ENCODE measurements around the gene TRHDE. TPM values are rescaled to one million over a fixed set of nuclear protein-coding genes. Genes with fewer than 3 reads are reported as not detected.

Gene TRHDE
- total and polyA plus RNA-seq, 12 donors, result 0.10 to 0.97 (median 0.46) TPM

GRCh38 chr12:72234886-72235285 lies 37.3 kb upstream of the TRHDE start:
- 67 to 74% methylated on average over 2 of the region's 2 CpGs for WGBS, 2 donors
- Histone ChIP-seq H3K27ac (no peak overlapping the region), H3K9me3 (no peaks in the 10 kb centered on the region), H3K36me3 (no peaks in the 10 kb centered on the region), H3K4me3 (no peak overlapping the region), H3K27me3 (no peaks in the 10 kb centered on the region), H3K4me1 (no peaks in the 10 kb centered on the region)
- DNase-seq, result no peak
- no peak for TF ChIP-seq CTCF (IDR thresholded peaks at IDR 0.05)
- no peak for ATAC-seq
- intact Hi-C loops (cut with DNase I), result no loop called here

- H3K4me3 ChIP-seq, result no peak overlapping the region
- no peaks in the 10 kb centered on the region for H3K9me3 ChIP-seq
- no peak for TF ChIP-seq CTCF (IDR thresholded peaks at IDR 0.05)
- H3K4me1 ChIP-seq, result no peaks in the 10 kb centered on the region
- H3K27me3 ChIP-seq, result no peaks in the 10 kb centered on the region
- WGBS, 2 donors, result 58 to 59% methylated on average over 1 of the region's 1 CpG
- ATAC-seq (no peak), DNase-seq (no peak)
- H3K27ac ChIP-seq, result no peak overlapping the region
- intact Hi-C loops (cut with DNase I), result no loop called here
- no peaks in the 10 kb centered on the region for H3K36me3 ChIP-seq
Observed at GRCh38 chr12:72236071-72236705, 36.0 kb upstream of the TRHDE start.

- Histone ChIP-seq H3K4me3 (no peak overlapping the region), H3K27me3 (no peaks in the 10 kb centered on the region), H3K9me3 (no peaks in the 10 kb centered on the region), H3K36me3 (no peaks in the 10 kb centered on the region), H3K27ac (no peak overlapping the region), H3K4me1 (no peaks in the 10 kb centered on the region)
- DNase-seq (no peak), ATAC-seq (no peak)
- intact Hi-C loops (cut with DNase I), result no loop called here
- 79 to 83% methylated on average over 3 of the region's 3 CpGs for WGBS, 2 donors
- TF ChIP-seq CTCF (IDR thresholded peaks at IDR 0.05), result no peak
Observed at GRCh38 chr12:72241552-72241951, 30.6 kb upstream of the TRHDE start.

GRCh38 chr12:72242946-72243345 lies 29.2 kb upstream of the TRHDE start:
- Histone ChIP-seq H3K4me1 (no peaks in the 10 kb centered on the region), H3K9me3 (peaks cover 0 to 4% (median 0%) of the 10 kb centered on the region in 11 donors), H3K4me3 (no peak overlapping the region), H3K27me3 (no peaks in the 10 kb centered on the region), H3K36me3 (no peaks in the 10 kb centered on the region), H3K27ac (no peak overlapping the region)
- intact Hi-C loops (cut with DNase I), result no loop called here
- no peak for TF ChIP-seq CTCF (IDR thresholded peaks at IDR 0.05)
- no peak for DNase-seq
- WGBS, 2 donors, result 93 to 94% methylated on average over 2 of the region's 2 CpGs
- no peak for ATAC-seq

All from heart right ventricle (tissue), 16 donors.